GM12878 (cell line): ENCODE measurements around the gene SLC45A1. TPM values are rescaled to one million over a fixed set of nuclear protein-coding genes. Genes with fewer than 3 reads are reported as not detected.

ENCODE experiments used
- BCL11A ChIP-seq: IDR thresholded peaks from 2 replicates; pipeline ENCODE4 v1.6.1; 2011; ENCODE audit warnings: low read depth, low read length
- MAX ChIP-seq: IDR thresholded peaks from 2 replicates; pipeline ENCODE4 v1.6.1; 2012; ENCODE audit warnings: low read depth, low read length, improper control_type of control experiment
- NFIC ChIP-seq: IDR thresholded peaks from 2 replicates; pipeline ENCODE4 v1.6.1; 2012; ENCODE audit warnings: low read depth, mild to moderate bottlenecking, inconsistent platforms, low read length, moderate library complexity
- NRF1 ChIP-seq: conservative IDR thresholded peaks from 2 replicates; pipeline ENCODE4 v1.6.1; 2011; ENCODE audit warnings: mild to moderate bottlenecking, low read depth, low read length, improper control_type of control experiment
- POLR2AphosphoS5 ChIP-seq: IDR thresholded peaks from 2 replicates; pipeline ENCODE4 v1.6.1; 2011; ENCODE audit warnings: mild to moderate bottlenecking, low read length, inconsistent platforms
- RBBP5 ChIP-seq: fragments of 200-600 bp; sonication (generic); conservative IDR thresholded peaks from 2 replicates; pipeline ENCODE4 v1.6.1; 2016
- SREBF2 ChIP-seq: IDR thresholded peaks from 2 replicates; pipeline ENCODE4 v1.6.1; 2012; ENCODE audit warnings: mild to moderate bottlenecking, low read length
- SUZ12 ChIP-seq: fragments of 200-600 bp; sonication (generic); IDR thresholded peaks from one replicate; pipeline ENCODE4 v1.6.1; 2018; ENCODE audit warnings: antibody characterized with exemption, mild to moderate bottlenecking; ENCODE audit not compliant: unreplicated experiment
- ZBTB11 ChIP-seq: fragments of 450-650 bp; formaldehyde crosslinking; IDR thresholded peaks from 2 replicates; pipeline ENCODE4 v1.5.0; 2022; ENCODE audit warnings: mild to moderate bottlenecking, missing genetic modification characterization
- ZNF274 ChIP-seq: IDR thresholded peaks from one replicate; pipeline ENCODE4 v1.8.0; 2011; ENCODE audit not compliant: insufficient read length, insufficient read depth
- polyA plus RNA-seq, 11 experiments: library from polyadenylated mRNA; depleted of rRNA in 4 of 11; unstranded in 6 of 11; stranded (reverse) in 5 of 11; fragments of >200 nt; fragmentation: Nextera tagmentation in 4 of 11; fragmentation: Illumina TruSeq in 1 of 11; extraction: Ambion mirVana in 4 of 11; extraction: Trizol in 1 of 11; gene quantifications; 1 replicate in 1 of 11; 2 replicates in 10 of 11; pipeline versions ENCODE4 v1.2.1 to v1.2.3, GENCODE V29; 2011 to 2016; ENCODE audit warnings: inconsistent platforms in 2 of 11, missing spikeins in 2 of 11, low read depth in 1 of 11
- total RNA-seq, 4 experiments: library from RNA; depleted of rRNA in 3 of 4; stranded (reverse); fragments of >200 nt in 3 of 4; fragmentation: Illumina TruSeq in 1 of 4; extraction: Trizol in 1 of 4; gene quantifications; 2 replicates each; pipeline versions ENCODE4 v1.2.1 to v1.2.3, GENCODE V29; 2013 to 2021

The SLC45A1 gene
- total and polyA plus RNA-seq, 10 of the 15 experiments (the other 5 are each of a cell fraction or from before 2014, with no cell fraction given) = 0.07 to 0.23 (median 0.13) TPM; not detected in 6

GRCh38 chr1:8359617-8360481 lies 41.9 kb downstream of the SLC45A1 start (continued):
- TF ChIP-seq ZBTB11 (CRISPR knock-in tag) (no peak), ZNF274 (no peak), SUZ12 (no peak), RBBP5 (no peak), NRF1 (no peak), NFIC (no peak), MAX (no peak), BCL11A (no peak), POLR2AphosphoS5 (no peak), SREBF2 (no peak)
